GM23338 (cell line): ENCODE measurements around the gene YTHDF2. TPM values are rescaled to one million over a fixed set of nuclear protein-coding genes. Genes with fewer than 3 reads are reported as not detected.

Experiments used
- ATAC-seq: fragments of 200-7000 bp; cut with Tn5 transposase; 3 replicates; pipeline ENCODE4 v1.9.1; 2020
- DNase-seq: peaks from one replicate; pipeline ENCODE4 v3.0.0-alpha.2; 2015; ENCODE audit warnings: low spot score
- H2AFZ ChIP-seq: fragments of 200-600 bp; sonication (generic); 2 replicates; pipeline ENCODE4 v1.8.0; 2016; ENCODE audit warnings: antibody characterized with exemption, mild to moderate bottlenecking, moderate library complexity
- H3F3A ChIP-seq: fragments of 200-600 bp; sonication (generic); replicated peaks from 2 replicates; pipeline ENCODE4 v1.8.0; 2017; ENCODE audit warnings: antibody characterized with exemption, mixed run types, low read depth
- H3K27ac ChIP-seq: fragments of 200-600 bp; sonication (generic); 2 replicates; pipeline ENCODE4 v1.6.1; 2016; ENCODE audit warnings: low read depth
- H3K27me3 ChIP-seq: fragments of 200-600 bp; sonication (generic); 2 replicates; pipeline ENCODE4 v1.8.0; 2016; ENCODE audit warnings: mild to moderate bottlenecking, mixed run types, moderate library complexity; ENCODE audit not compliant: insufficient read depth
- H3K36me3 ChIP-seq: fragments of 200-600 bp; sonication (generic); 2 replicates; pipeline ENCODE4 v1.8.0; 2016; ENCODE audit warnings: mild to moderate bottlenecking; ENCODE audit not compliant: insufficient read depth
- H3K4me1 ChIP-seq: fragments of 200-600 bp; sonication (generic); 2 replicates; pipeline ENCODE4 v1.8.0; 2016; ENCODE audit warnings: mild to moderate bottlenecking, moderate library complexity; ENCODE audit not compliant: insufficient read depth
- H3K4me2 ChIP-seq: fragments of 200-600 bp; sonication (generic); 2 replicates; pipeline ENCODE4 v1.7.1; 2017; ENCODE audit warnings: mixed run types
- H3K4me3 ChIP-seq: fragments of 200-600 bp; sonication (generic); 2 replicates; pipeline ENCODE4 v1.6.1; 2016; ENCODE audit warnings: mixed run types
- H3K79me2 ChIP-seq: fragments of 200-600 bp; sonication (generic); replicated peaks from 2 replicates; pipeline ENCODE4 v1.8.0; 2017; ENCODE audit warnings: mild to moderate bottlenecking; ENCODE audit not compliant: insufficient read depth
- H3K9me2 ChIP-seq: fragments of 200-600 bp; sonication (generic); 2 replicates; pipeline ENCODE4 v1.8.0; 2017; ENCODE audit not compliant: insufficient read depth
- H4K20me1 ChIP-seq: fragments of 200-600 bp; sonication (generic); replicated peaks from 2 replicates; pipeline ENCODE4 v1.8.0; 2017; ENCODE audit warnings: mild to moderate bottlenecking; ENCODE audit not compliant: insufficient read depth
- H3K27ac Mint-ChIP-seq: 2 replicates; pipeline ENCODE4 v1.8.0; 2020; ENCODE audit warnings: inconsistent platforms, mild to moderate bottlenecking, moderate library complexity, mixed read lengths
- H3K27me3 Mint-ChIP-seq: 3 replicates; pipeline ENCODE4 v1.8.0; 2022; ENCODE audit warnings: low read depth, mild to moderate bottlenecking, moderate library complexity, mixed read lengths, inconsistent platforms; ENCODE audit not compliant: insufficient read depth, poor library complexity
- H3K36me3 Mint-ChIP-seq: 3 replicates; pipeline ENCODE4 v1.8.0; 2021; ENCODE audit warnings: low read depth, mild to moderate bottlenecking, inconsistent platforms, moderate library complexity, mixed read lengths
- H3K4me1 Mint-ChIP-seq: 3 replicates; pipeline ENCODE4 v1.8.0; 2020; ENCODE audit warnings: mild to moderate bottlenecking, inconsistent platforms, mixed read lengths
- H3K4me3 Mint-ChIP-seq: 3 replicates; pipeline ENCODE4 v1.8.0; 2021; ENCODE audit warnings: moderate library complexity, mild to moderate bottlenecking, inconsistent platforms, mixed read lengths
- H3K9me3 Mint-ChIP-seq: 3 replicates; pipeline ENCODE4 v1.8.0; 2020; ENCODE audit warnings: moderate library complexity, mild to moderate bottlenecking, inconsistent platforms, mixed read lengths
- CREB1 ChIP-seq: fragments of 250-450 bp; sonication (Bioruptor Pico); IDR thresholded peaks from 2 replicates; pipeline ENCODE4 v1.5.0; 2020; ENCODE audit warnings: low read depth, mild to moderate bottlenecking, moderate library complexity
- EZH2phosphoT487 ChIP-seq: fragments of 200-600 bp; sonication (generic); IDR thresholded peaks from one replicate; pipeline ENCODE4 v1.8.1; 2018; ENCODE audit warnings: antibody characterized with exemption; ENCODE audit not compliant: unreplicated experiment
- JUNB ChIP-seq: IDR thresholded peaks from one replicate; pipeline ENCODE4 v1.6.1; 2016; ENCODE audit warnings: antibody characterized with exemption; ENCODE audit not compliant: unreplicated experiment
- POLR2AphosphoS5 ChIP-seq: IDR thresholded peaks from 2 replicates; pipeline ENCODE4 v1.6.1; 2016; ENCODE audit warnings: antibody characterized with exemption, low read depth
- STAT1 ChIP-seq: IDR thresholded peaks from one replicate; pipeline ENCODE4 v1.6.1; 2016; ENCODE audit warnings: antibody characterized with exemption; ENCODE audit not compliant: unreplicated experiment
- ZNF114 ChIP-seq: fragments of 250-450 bp; sonication (Bioruptor Pico); IDR thresholded peaks from 2 replicates; pipeline ENCODE4 v1.5.0; 2020; ENCODE audit warnings: mild to moderate bottlenecking, moderate library complexity
- polyA plus RNA-seq: library from polyadenylated mRNA; unstranded; fragments of >200 nt; fragmentation: Nextera tagmentation; extraction: Ambion mirVana; gene quantifications from 2 replicates; pipeline ENCODE4 v1.2.1, GENCODE V29; 2016
- total RNA-seq: library from RNA; depleted of rRNA; stranded (reverse); fragments of >200 nt; shearing (Covaris generic); gene quantifications from 2 replicates; pipeline ENCODE4 v1.2.3, GENCODE V29; 2014
- TF ChIP-seq, protein P1 (sequence below): IDR thresholded peaks from one replicate; pipeline ENCODE4 v1.6.1; 2018; ENCODE audit warnings: antibody characterized with exemption; ENCODE audit not compliant: unreplicated experiment
- TF ChIP-seq, protein P2 (sequence below): IDR thresholded peaks from 2 replicates; pipeline ENCODE4 v1.6.1; 2016; ENCODE audit warnings: antibody characterized with exemption
- TF ChIP-seq, protein P3 (sequence below), 2 experiments: fragments of 200-600 bp in 1 of 2; sonication (generic) in 1 of 2; conservative IDR thresholded peaks; 2 replicates each; pipeline versions ENCODE4 v1.5.1 to v1.6.1; 2016 to 2017; ENCODE audit warnings: antibody characterized with exemption in 2 of 2, low read depth in 2 of 2, mild to moderate bottlenecking in 2 of 2, moderate library complexity in 1 of 2

The YTHDF2 gene
- total and polyA plus RNA-seq, 2 experiments from 2014 or later = 130 to 169 TPM

DNA sequence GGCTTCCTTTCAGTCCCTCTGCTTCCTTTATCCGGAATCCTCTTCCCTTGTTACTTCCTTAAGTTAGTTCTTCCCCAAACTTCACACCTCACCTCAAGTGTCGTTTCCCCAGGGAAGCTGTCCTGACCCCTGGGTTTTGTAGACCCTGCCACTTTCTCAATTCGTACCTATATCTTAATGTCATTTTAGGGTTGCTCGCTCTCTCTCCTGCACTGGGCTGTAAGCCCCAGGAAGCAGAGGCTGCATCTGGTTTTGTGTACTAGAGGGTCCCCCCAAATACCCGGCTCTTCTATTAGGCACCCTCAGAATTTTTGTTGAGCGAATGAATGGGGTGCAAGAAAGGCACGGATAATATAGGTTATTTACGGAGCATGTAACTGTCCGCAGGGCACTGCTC is 74.6 kb downstream of the YTHDF2 start:
- H3K9me3 Mint-ChIP-seq = peaks cover 3% of the 10 kb centered on the region; the same call in 2 of the 3 replicates
- no peaks in the 10 kb centered on the region for H3K79me2 ChIP-seq
- H3F3A ChIP-seq = peaks cover 15% of the 10 kb centered on the region
- no peak overlapping the region for H3K27ac ChIP-seq
- H3K4me3 ChIP-seq = peak overlapping the region; percentile 66
- H3K4me2 ChIP-seq = peak overlapping the region; percentile 78
- H3K4me1 Mint-ChIP-seq = peaks cover 19% of the 10 kb centered on the region
- H3K9me2 ChIP-seq = no peaks in the 10 kb centered on the region
- peak overlapping the region; percentile 63 for H3K4me3 Mint-ChIP-seq
- DNase-seq (no peak), ATAC-seq (no peak)
- no peaks in the 10 kb centered on the region for H3K36me3 Mint-ChIP-seq
- no peak for TF ChIP-seq JUNB
- TF ChIP-seq POLR2AphosphoS5 = no peak
- no peak for TF ChIP-seq CREB1 (CRISPR knock-in tag)
- TF ChIP-seq STAT1 = no peak
- no peak for TF ChIP-seq ZNF114 (CRISPR knock-in tag)
- no peak for TF ChIP-seq EZH2phosphoT487
- TF ChIP-seq, protein P1, sequence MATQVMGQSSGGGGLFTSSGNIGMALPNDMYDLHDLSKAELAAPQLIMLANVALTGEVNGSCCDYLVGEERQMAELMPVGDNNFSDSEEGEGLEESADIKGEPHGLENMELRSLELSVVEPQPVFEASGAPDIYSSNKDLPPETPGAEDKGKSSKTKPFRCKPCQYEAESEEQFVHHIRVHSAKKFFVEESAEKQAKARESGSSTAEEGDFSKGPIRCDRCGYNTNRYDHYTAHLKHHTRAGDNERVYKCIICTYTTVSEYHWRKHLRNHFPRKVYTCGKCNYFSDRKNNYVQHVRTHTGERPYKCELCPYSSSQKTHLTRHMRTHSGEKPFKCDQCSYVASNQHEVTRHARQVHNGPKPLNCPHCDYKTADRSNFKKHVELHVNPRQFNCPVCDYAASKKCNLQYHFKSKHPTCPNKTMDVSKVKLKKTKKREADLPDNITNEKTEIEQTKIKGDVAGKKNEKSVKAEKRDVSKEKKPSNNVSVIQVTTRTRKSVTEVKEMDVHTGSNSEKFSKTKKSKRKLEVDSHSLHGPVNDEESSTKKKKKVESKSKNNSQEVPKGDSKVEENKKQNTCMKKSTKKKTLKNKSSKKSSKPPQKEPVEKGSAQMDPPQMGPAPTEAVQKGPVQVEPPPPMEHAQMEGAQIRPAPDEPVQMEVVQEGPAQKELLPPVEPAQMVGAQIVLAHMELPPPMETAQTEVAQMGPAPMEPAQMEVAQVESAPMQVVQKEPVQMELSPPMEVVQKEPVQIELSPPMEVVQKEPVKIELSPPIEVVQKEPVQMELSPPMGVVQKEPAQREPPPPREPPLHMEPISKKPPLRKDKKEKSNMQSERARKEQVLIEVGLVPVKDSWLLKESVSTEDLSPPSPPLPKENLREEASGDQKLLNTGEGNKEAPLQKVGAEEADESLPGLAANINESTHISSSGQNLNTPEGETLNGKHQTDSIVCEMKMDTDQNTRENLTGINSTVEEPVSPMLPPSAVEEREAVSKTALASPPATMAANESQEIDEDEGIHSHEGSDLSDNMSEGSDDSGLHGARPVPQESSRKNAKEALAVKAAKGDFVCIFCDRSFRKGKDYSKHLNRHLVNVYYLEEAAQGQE = no peak
- H4K20me1 ChIP-seq = no peaks in the 10 kb centered on the region
- peaks cover 4% of the 10 kb centered on the region for H3K4me1 ChIP-seq
- no peaks in the 10 kb centered on the region for H3K36me3 ChIP-seq
- H3K27ac Mint-ChIP-seq = no peak overlapping the region; the same call in 1 of the 2 replicates
- peaks cover 37% of the 10 kb centered on the region for H3K27me3 Mint-ChIP-seq
- peaks cover 42% of the 10 kb centered on the region for H3K27me3 ChIP-seq
- peak overlapping the region; percentile 95 for H2AFZ ChIP-seq

DNA sequence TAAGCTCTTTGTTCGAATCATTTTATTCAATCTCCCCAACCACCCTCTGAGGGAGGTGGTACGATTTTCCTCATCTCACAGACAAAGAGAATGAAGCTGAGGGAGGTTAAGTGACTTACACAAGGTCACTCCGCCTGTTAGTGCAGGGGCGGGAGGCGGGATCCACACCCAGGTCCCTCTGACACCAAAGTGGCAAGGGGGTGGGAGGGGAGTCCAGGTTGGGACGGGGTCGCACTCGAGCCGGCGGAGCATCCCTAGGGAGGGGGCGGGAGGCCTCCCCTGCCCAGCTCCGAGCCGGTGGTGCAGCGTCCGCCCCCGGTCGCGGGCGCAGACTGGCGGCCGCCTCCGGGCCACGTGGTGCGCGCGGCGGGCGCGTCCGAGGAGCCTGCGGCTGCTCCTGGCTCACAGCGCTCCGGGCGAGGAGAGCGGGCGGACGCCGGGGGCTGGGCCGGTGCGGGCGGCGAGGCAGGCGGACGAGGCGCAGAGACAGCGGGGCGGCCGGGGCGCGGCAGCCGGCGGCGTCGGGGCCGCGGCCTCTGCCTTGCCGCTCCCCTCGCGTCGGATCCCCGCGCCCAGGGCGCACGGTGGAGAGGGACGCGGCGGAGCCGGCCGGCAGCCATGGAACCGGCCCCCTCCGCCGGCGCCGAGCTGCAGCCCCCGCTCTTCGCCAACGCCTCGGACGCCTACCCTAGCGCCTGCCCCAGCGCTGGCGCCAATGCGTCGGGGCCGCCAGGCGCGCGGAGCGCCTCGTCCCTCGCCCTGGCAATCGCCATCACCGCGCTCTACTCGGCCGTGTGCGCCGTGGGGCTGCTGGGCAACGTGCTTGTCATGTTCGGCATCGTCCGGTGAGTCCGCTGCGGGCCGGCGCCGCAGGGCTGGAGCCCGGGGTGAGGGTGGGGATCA is 75.3 kb downstream of the YTHDF2 start, which contains the start of gene OPRD1:
TSS of gene OPRD1 (plus strand) at position 405 of the 903 bp plus-strand sequence. CDS start at position 619, 214 bp downstream.
- Histone ChIP-seq H4K20me1 (no peaks in the 10 kb centered on the region), H2AFZ (peak within 1 kb of the TSS; percentile 95), H3K4me2 (peak within 1 kb of the TSS; percentile 86), H3K4me1 (peaks cover 4% of the 10 kb centered on the region), H3K4me3 (peak within 1 kb of the TSS; percentile 66), H3K79me2 (no peaks in the 10 kb centered on the region), H3K27me3 (peaks cover 42% of the 10 kb centered on the region), H3K27ac (no peak within 1 kb of the TSS), H3F3A (peaks cover 15% of the 10 kb centered on the region), H3K36me3 (no peaks in the 10 kb centered on the region), H3K9me2 (no peaks in the 10 kb centered on the region)
- Mint-ChIP-seq H3K27me3 (peaks cover 37% of the 10 kb centered on the region), H3K4me1 (peaks cover 19% of the 10 kb centered on the region), H3K36me3 (no peaks in the 10 kb centered on the region), H3K9me3 (peaks cover 3% of the 10 kb centered on the region; the same call in 1 of the 3 replicates), H3K4me3 (peak within 1 kb of the TSS; percentile 63), H3K27ac (no peak within 1 kb of the TSS; the same call in 1 of the 2 replicates)
- peak; percentile 69 for DNase-seq
- ATAC-seq = peak; percentile 67
- TF ChIP-seq, protein P2, sequence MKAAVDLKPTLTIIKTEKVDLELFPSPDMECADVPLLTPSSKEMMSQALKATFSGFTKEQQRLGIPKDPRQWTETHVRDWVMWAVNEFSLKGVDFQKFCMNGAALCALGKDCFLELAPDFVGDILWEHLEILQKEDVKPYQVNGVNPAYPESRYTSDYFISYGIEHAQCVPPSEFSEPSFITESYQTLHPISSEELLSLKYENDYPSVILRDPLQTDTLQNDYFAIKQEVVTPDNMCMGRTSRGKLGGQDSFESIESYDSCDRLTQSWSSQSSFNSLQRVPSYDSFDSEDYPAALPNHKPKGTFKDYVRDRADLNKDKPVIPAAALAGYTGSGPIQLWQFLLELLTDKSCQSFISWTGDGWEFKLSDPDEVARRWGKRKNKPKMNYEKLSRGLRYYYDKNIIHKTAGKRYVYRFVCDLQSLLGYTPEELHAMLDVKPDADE = no peak
- no peak for TF ChIP-seq ZNF114 (CRISPR knock-in tag)
- TF ChIP-seq, protein P3, sequence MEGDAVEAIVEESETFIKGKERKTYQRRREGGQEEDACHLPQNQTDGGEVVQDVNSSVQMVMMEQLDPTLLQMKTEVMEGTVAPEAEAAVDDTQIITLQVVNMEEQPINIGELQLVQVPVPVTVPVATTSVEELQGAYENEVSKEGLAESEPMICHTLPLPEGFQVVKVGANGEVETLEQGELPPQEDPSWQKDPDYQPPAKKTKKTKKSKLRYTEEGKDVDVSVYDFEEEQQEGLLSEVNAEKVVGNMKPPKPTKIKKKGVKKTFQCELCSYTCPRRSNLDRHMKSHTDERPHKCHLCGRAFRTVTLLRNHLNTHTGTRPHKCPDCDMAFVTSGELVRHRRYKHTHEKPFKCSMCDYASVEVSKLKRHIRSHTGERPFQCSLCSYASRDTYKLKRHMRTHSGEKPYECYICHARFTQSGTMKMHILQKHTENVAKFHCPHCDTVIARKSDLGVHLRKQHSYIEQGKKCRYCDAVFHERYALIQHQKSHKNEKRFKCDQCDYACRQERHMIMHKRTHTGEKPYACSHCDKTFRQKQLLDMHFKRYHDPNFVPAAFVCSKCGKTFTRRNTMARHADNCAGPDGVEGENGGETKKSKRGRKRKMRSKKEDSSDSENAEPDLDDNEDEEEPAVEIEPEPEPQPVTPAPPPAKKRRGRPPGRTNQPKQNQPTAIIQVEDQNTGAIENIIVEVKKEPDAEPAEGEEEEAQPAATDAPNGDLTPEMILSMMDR (conservative IDR thresholded peaks at IDR 0.05; ENCODE audit: low read depth in 2 of 2) = no peak
